Adipocyte (in vitro differentiated cells): Measurements from ENCODE around the gene GZMM.

Source experiments
- DNase-seq: peaks from one replicate; pipeline ENCODE4 v3.0.0-alpha.2; 2015; ENCODE audit warnings: low read depth
- H3K27me3 ChIP-seq: replicated peaks from 2 replicates; pipeline ENCODE4 v1.7.0; 2013; ENCODE audit warnings: mild to moderate bottlenecking, low read length, moderate library complexity; ENCODE audit not compliant: control insufficient read depth, insufficient read depth
- H3K36me3 ChIP-seq: 2 replicates; pipeline ENCODE4 v1.7.0; 2013; ENCODE audit warnings: low read length, mild to moderate bottlenecking, moderate library complexity; ENCODE audit not compliant: control insufficient read depth, insufficient read depth, severe bottlenecking
- H3K4me1 ChIP-seq: 2 replicates; pipeline ENCODE4 v1.7.0; 2013; ENCODE audit warnings: mild to moderate bottlenecking, low read length, moderate library complexity; ENCODE audit not compliant: control insufficient read depth, insufficient read depth
- H3K4me3 ChIP-seq: 2 replicates; pipeline ENCODE4 v1.7.0; 2013; ENCODE audit warnings: mild to moderate bottlenecking, low read length, moderate library complexity
- H3K9ac ChIP-seq: 2 replicates; pipeline ENCODE4 v1.7.0; 2013; ENCODE audit warnings: mild to moderate bottlenecking, low read length, moderate library complexity
- H3K9me3 ChIP-seq: 2 replicates; pipeline ENCODE4 v1.7.0; 2013; ENCODE audit warnings: mild to moderate bottlenecking, low read length, moderate library complexity; ENCODE audit not compliant: control insufficient read depth

The GZMM gene

DNA sequence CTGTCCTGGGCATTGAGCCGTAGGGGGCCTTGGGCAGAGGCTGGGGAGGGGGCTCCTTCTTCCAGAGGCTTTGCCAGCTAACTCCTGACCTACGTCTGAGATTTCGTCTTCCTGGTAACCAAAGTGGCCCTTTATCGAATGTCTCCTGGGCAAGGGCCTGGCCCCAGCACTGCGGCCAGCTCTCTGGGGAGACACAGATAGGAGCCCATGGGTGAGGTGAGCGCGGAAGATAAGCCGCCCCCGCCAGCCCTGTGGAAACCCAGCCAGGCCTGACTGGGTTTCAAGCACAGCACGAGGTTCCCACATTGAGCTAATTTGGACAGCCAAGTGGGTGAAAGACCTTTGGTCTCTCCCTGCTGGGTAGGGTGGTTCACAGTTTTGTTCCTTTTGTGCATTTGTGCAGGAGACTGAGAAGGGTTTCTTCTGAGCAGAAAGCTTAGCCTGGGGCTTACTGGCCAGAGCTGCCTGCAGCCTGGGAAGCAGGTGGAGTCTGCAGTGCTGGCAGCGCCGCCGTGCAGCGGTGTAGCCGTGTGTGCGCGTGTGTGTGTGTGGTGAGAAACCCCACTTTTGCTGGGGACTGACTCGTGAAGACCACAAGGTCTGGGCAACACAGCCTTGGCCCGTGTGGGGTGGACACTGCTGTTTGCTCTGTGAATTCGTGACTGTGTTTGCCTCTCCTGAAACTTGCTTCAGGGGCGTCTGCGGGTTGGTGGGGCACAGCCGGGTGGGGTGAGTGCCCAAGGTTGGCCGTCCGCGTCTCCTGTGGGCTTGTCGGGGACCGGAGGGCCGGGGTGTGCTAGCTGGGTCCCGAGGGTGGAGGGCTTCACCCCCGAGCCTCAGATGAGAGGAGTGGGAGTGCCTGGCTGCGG is 31.0 kb downstream of the GZMM start:
- H3K4me3 ChIP-seq: peak overlapping the region; percentile 85
- no peaks in the 10 kb centered on the region for H3K9me3 ChIP-seq
- peaks cover 5% of the 10 kb centered on the region for H3K36me3 ChIP-seq
- H3K27me3 ChIP-seq: no peaks in the 10 kb centered on the region
- peak; percentile 52 for DNase-seq
- peak overlapping the region; percentile 86 for H3K9ac ChIP-seq
- peaks cover 36% of the 10 kb centered on the region for H3K4me1 ChIP-seq

DNA sequence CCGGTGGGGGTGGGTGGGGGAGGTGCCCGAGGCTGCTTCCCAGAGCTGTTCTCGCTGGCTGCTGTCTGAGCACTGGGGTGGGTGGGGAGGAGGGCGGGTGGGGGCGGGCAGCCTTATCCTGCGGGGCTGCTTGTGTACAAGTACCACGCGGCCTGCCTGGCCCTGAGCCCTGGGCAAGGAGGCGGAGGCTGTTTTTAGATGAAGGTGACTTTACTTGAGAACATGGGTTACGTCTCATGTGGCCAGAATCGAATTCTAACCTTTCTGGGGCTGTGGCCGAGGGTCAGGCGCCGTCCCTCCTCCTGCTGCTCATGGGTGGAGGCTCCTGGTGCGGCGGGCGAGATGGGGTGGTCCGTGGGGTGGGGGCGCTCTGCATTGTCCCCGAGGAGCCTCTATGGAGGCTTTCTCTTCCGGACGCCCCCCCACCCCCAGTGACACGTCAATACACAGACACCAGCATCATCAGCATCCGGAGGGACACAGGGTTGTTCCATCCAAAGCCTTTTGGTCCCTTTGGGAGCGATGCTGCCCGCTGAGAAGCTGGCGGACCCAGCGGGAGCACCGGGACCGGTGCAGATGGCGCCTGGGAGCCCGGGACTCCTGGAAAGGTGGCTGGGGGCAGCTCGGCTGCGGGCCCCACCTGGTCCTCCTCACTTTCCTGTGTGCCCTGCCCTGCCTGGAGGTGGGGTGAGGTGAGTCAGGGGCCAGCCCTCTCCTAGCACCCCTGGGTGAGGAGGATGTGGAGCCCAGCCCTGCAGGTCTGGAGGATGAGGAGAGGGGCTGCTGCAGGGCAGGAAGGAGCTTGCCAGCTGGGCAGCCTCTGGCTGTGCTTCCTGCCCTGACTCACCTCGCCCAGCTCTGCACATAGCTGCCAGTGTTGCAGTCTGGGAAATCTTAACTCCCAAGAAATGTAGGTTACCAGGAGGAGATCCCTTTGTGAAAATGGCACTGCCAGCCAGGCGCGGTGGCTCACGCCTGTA is 32.0 kb downstream of the GZMM start:
- DNase-seq: peak; percentile 54
- H3K27me3 ChIP-seq: no peaks in the 10 kb centered on the region
- H3K9me3 ChIP-seq: no peaks in the 10 kb centered on the region
- H3K9ac ChIP-seq: peak overlapping the region; percentile 86
- peaks cover 36% of the 10 kb centered on the region for H3K4me1 ChIP-seq
- H3K4me3 ChIP-seq: peak overlapping the region; percentile 85
- H3K36me3 ChIP-seq: peaks cover 13% of the 10 kb centered on the region

DNA sequence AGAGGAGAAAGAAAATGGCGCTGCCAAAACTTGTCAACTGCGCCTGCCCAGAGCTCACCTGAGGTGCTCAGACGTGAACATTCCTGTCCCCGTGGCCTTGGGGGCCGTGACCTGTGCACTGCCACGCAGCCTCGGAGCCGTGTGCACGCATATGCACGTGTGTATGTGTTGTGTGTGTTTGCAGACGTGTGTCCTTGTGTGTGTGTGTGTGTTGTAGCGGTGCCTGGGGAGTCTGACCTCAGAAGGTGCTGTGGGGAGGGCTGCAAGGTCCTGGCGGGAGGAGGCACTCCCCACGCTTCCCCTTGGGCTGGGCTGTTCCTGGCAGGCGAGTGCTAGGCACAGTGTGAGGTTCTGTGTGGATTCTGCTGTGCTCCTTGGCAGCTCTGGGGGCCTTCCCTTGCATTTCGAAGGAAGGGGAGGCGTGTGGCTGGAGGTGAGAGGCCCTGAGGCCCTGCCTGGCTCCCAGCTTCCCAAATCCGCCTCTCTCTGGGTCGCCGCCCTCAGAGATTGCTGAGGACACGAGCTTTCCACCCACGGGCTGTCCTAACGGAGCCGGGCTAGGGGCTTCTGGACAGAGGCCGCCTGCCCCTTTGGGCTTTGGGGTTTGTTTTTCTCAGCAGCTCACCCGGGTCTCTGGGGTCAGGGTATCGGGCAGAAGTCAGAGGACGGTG is 33.0 kb downstream of the GZMM start:
- H3K36me3 ChIP-seq: peaks cover 21% of the 10 kb centered on the region
- H3K4me3 ChIP-seq: no peak overlapping the region
- H3K9ac ChIP-seq: no peak overlapping the region
- H3K27me3 ChIP-seq: no peaks in the 10 kb centered on the region
- H3K9me3 ChIP-seq: no peaks in the 10 kb centered on the region
- no peak for DNase-seq
- H3K4me1 ChIP-seq: peaks cover 26% of the 10 kb centered on the region

DNA sequence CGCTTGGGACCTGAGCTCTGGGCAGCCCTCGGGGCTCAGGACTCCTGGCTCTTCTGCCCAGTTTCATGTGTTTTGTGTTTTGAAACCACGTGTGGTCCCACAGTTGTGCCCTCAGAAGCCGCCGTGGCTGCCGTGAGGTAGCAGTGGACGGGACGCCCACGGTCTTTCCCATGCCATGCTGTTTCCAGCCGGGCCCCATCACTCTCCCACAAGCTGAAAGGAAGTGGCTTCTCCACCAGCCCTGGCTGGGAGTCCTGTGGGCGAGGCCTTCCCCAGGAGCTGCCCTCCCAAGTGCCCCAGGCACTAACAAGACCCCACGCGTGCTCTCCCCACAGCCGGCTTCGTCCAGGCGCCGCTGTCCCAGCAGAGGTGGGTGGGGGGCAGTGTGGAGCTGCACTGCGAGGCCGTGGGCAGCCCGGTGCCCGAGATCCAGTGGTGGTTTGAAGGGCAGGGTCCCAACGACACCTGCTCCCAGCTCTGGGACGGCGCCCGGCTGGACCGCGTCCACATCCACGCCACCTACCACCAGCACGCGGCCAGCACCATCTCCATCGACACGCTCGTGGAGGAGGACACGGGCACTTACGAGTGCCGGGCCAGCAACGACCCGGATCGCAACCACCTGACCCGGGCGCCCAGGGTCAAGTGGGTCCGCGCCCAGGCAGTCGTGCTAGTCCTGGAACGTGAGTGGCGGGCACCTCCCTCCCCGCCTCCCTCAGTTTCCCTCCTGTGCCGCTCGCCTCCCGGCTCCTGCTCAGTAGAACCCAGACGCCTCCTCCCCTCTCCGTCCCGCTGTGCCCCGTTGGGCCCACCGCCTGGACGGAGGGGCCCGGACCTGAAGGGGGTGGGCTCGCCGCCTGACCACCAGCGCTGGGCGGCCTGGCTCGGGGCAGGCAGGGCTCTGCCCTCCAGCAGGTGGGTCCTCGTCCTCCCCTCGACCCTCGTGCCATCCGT is 33.9 kb downstream of the GZMM start:
- DNase-seq: no peak
- Histone ChIP-seq H3K4me1 (peaks cover 28% of the 10 kb centered on the region), H3K4me3 (no peak overlapping the region), H3K9ac (no peak overlapping the region), H3K36me3 (peaks cover 26% of the 10 kb centered on the region), H3K27me3 (no peaks in the 10 kb centered on the region), H3K9me3 (no peaks in the 10 kb centered on the region)

DNA sequence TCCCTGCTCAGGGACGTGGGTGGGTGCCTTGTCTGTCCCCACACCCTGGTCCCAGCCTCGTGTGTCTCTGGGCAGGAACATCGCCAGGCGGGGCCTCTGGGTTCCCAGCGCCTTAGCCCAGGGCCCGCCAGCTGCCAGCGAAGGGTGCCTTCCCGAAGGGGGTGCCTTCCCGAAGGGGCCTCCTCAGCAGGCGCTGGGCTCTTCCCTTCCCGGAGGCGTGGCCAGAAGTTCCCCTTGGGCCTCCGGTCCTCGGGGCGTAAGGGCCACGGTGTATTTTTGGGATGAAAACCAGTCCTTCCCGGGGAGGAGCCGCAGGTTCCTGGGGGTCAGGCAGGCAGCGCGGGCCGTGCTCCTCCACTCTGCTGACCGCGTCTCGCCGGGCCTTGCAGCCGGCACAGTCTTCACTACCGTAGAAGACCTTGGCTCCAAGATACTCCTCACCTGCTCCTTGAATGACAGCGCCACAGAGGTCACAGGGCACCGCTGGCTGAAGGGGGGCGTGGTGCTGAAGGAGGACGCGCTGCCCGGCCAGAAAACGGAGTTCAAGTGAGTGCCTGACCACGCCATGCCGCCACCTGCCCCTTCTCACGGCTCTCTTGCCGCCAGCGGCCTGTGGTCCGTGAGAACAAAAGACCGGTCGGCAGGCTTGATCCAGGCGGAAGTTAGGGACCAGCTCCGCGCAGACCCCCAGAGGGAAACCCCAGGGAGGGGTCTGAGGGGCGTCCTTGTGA is 35.4 kb downstream of the GZMM start:
- H3K9ac ChIP-seq: no peak overlapping the region
- no peak for DNase-seq
- H3K4me3 ChIP-seq: no peak overlapping the region
- H3K9me3 ChIP-seq: no peaks in the 10 kb centered on the region
- peaks cover 41% of the 10 kb centered on the region for H3K4me1 ChIP-seq
- peaks cover 36% of the 10 kb centered on the region for H3K36me3 ChIP-seq
- H3K27me3 ChIP-seq: no peaks in the 10 kb centered on the region

DNA sequence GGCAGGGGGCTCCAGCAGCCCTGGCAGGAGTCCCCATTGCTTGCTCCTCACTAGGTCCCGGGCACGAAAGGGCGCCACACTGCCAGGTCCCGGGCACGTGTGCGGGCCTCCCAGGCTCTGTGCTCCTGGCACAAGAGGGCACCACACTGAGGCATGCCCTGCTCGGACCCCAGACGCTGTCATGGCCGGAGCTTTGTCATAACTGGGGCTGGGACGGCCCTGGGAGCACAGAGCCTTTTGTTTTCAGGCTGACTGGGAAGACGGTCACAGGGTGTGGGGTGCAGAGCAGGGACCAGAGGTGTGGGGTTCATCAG is 35.9 kb downstream of the GZMM start:
- peaks cover 36% of the 10 kb centered on the region for H3K36me3 ChIP-seq
- H3K4me3 ChIP-seq: no peak overlapping the region
- no peaks in the 10 kb centered on the region for H3K27me3 ChIP-seq
- no peak overlapping the region for H3K9ac ChIP-seq
- no peaks in the 10 kb centered on the region for H3K9me3 ChIP-seq
- no peak for DNase-seq
- peaks cover 36% of the 10 kb centered on the region for H3K4me1 ChIP-seq

DNA sequence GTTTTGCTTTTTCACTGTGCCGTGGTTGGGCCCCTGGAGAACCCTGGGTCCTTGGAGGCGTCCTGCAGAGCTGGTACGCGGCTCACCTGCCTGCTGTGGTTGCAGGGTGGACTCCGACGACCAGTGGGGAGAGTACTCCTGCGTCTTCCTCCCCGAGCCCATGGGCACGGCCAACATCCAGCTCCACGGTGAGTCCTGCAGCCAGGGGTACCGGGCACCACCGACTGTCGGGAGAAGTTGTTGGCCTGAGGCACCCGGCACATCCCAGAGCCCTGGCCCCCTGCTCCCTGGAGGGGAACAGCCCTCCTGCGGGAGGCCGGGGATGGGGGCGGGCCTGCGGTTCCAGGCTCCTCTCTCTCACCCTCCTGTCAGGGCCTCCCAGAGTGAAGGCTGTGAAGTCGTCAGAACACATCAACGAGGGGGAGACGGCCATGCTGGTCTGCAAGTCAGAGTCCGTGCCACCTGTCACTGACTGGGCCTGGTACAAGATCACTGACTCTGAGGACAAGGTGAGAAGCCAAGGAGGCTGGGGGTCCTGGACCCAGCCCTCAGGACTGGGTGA is 36.5 kb downstream of the GZMM start:
- H3K27me3 ChIP-seq: no peaks in the 10 kb centered on the region
- no peaks in the 10 kb centered on the region for H3K9me3 ChIP-seq
- no peak overlapping the region for H3K4me3 ChIP-seq
- H3K36me3 ChIP-seq: peaks cover 36% of the 10 kb centered on the region
- no peak overlapping the region for H3K9ac ChIP-seq
- no peak for DNase-seq
- H3K4me1 ChIP-seq: peaks cover 31% of the 10 kb centered on the region

DNA sequence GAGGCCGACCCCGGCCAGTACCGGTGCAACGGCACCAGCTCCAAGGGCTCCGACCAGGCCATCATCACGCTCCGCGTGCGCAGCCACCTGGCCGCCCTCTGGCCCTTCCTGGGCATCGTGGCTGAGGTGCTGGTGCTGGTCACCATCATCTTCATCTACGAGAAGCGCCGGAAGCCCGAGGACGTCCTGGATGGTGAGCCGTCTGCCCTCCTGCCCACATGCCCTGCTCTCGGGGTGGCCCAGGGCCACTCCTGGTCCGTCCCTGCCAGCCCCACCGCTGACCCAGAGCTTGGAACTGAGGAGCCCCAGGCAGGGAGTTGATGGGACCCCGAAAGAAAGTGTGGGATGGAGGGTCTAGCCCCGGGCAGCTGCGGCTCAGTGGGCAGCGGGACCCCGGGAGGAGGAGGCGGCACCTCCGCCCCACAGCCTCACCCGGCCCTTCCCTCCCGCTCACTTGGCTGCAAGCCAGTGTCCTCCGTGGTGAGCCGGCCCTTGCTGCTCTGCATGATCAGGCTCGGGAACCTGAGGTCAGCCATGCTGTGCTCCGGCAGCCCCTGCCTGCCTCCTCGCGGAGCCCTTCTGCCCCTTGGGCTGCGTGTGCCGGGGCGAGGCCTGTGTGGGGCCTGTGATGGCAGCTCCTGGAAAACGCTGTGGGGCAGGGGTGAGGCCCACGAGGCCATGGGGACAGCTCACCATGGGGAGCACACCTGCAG is 37.7 kb downstream of the GZMM start:
- no peak overlapping the region for H3K9ac ChIP-seq
- no peak overlapping the region for H3K4me3 ChIP-seq
- H3K27me3 ChIP-seq: no peaks in the 10 kb centered on the region
- H3K9me3 ChIP-seq: no peaks in the 10 kb centered on the region
- no peak for DNase-seq
- peaks cover 36% of the 10 kb centered on the region for H3K36me3 ChIP-seq
- peaks cover 22% of the 10 kb centered on the region for H3K4me1 ChIP-seq

DNA sequence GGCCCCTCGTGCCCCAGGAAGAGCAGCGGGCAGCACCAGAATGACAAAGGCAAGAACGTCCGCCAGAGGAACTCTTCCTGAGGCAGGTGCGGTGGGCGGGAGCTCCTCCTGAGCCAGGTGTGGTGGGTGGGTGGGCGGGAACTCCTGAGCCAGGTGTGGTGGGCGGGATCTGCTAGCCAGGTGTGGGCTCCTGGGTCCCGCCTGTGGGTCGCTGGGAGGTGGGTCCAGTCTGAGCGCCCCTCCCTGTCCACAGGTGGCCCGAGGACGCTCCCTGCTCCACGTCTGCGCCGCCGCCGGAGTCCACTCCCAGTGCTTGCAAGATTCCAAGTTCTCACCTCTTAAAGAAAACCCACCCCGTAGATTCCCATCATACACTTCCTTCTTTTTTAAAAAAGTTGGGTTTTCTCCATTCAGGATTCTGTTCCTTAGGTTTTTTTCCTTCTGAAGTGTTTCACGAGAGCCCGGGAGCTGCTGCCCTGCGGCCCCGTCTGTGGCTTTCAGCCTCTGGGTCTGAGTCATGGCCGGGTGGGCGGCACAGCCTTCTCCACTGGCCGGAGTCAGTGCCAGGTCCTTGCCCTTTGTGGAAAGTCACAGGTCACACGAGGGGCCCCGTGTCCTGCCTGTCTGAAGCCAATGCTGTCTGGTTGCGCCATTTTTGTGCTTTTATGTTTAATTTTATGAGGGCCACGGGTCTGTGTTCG is 38.8 kb downstream of the GZMM start:
- peak; percentile 36 for DNase-seq
- Histone ChIP-seq H3K27me3 (no peaks in the 10 kb centered on the region), H3K4me3 (no peak overlapping the region), H3K36me3 (peaks cover 36% of the 10 kb centered on the region), H3K9me3 (no peaks in the 10 kb centered on the region), H3K9ac (no peak overlapping the region), H3K4me1 (peaks cover 15% of the 10 kb centered on the region)
